Activated CD4-positive, alpha-beta T cell treated with anti-CD3 and anti-CD28 coated beads, Interleukin-2, amount 50 U/mL, for 4 hours (primary cell): ENCODE data around the gene LRMDA.

Experiments
- DNase-seq, 2 experiments: peaks; one replicate each; pipeline ENCODE4 v3.0.0-alpha.2; 2020

The LRMDA gene

DNA sequence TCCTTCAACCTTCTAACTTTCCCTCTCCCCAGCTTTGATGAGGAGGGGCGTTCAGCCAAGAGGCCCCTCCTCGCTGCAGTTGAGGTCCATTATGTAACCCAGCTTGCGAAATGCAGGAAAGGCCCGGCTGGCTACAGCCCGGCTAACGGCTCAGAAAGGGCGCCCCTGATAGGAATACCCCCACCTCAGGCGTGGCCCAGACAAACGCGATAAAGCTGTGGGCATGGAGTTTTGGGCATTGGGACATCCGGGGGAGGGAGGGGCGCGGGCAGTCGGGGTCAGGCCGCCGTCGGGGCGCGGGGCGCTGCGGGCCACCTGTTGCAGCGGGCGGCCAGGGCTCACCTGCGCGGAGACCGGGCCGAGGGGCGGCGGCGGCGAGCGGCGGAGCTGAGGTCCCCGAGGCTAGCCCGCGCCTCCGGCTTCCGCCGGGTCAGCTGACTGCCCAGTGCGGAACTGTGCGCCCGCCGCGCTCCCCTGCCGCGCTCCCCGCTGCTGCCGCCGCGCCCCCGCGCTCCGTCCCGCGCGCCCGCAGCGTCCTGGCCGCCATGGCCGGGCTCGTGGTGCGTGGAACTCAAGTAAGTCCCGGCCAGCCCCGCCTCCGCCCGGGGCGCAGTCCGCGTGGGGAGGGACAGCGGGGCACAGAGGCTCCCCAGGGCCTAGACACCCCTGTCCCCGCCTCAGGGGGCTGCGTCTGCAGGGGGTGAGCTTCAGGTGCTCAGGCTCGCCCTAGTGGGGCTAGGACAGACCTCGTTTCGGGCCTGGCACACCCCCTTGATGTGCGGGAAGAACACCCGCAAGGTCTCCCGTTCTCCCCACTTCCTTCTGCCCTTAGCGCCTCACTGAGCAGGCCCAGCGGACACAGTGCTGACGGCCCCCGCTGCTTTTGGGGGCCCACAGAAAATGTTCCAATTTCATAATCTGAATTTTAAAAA lies at the start of gene LRMDA:
Gene LRMDA (plus strand): TSS at position 445 of the 932 bp plus-strand sequence.
- DNase-seq, result no peak

DNA sequence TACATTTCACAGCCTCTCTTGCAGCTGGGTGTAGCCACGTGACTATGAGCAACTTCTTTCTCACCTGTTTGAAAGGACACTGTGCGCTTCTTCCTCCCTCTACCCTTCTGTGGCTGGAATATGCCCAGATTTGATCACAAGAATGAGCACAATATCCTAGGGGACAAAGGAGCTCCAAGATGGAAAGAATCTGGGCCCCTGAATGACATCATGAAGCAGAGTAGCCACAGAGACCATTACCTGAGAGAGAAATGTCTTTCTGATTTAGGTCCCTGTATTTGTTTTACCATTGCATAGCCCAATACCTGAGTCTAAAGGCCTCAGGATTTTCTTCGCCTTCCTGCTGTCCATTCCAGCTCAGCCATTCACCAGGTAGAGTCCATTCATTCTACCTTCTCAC lies 45.3 kb upstream of the LRMDA start:
- no peak for DNase-seq

DNA sequence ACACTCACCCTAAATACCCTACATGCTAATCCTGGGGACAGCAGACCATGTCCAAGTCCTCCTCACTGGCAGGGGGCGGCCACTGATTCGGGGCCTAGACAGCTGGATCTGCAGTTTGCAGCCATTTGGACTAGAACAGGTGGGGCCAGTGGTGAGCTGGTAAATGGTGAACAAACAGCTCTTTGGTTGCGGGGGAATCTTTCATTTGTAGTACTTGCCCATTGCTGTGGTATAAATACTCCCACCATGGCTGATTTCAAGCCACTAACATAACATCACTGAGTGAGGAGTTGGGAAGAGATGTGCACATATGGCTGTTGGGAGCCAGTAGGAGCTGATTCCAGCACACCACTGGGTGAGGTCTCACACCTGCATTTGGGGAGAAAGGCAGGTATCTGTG lies 43.3 kb upstream of the LRMDA start:
- DNase-seq, result no peak

DNA sequence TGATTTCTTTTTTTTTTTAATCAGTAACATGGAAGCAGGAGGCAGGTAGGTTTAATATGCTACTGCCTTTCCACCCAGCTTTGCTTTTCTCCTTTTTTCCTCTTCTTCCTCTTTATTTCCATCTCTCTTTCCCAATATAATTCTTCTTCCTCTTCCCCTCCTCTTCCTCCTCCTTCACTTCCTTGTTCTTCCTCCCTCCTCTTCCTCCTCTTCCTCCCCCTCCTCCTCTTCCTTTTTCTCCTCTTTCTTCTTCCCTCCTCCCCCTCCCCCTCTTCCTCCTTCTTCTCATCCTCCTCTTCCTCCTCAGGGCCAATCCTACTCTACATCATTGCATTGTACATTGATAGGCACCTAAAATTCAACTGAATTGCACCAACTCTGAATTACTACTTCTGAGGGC lies 41.2 kb upstream of the LRMDA start:
- DNase-seq, result no peak

DNA sequence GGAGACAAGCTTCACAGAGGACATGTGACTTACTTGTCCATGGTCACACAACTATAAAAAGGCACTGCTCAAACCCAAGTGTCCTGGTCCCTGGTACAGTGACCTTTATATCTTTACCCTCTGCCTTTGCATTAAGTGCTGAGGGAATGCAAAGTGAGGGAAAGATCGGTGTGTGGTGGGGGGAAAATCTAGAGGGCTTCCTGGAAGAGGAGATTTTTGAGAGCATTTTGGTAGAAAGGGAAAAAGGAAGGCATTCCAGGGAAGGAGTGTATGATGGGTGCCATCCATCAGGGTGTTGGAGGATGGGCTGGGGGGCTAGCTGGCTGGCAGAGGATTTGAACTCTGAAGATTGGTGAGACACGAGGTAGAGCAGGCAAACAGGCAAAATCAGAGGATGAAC lies 39.2 kb upstream of the LRMDA start:
- no peak for DNase-seq

DNA sequence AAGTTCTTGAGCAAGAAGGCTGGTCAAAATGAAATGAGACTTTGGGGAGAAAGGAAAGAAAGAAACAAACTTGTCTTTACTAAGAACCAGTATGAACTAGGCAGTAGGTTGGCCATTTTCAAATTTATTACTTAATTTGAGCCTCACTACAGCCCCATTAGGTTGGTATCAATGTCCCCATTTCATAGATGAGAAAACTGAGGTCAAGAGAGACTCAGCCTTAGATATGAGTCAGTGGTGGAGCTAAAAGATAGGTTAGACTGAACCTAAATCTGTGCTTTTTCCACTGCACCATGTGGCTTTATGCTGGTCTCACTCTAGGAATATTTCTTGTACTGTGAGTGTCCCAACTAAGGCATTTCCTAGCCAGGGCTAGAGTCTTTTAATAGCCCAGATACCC lies 38.7 kb upstream of the LRMDA start:
- DNase-seq, result no peak

DNA sequence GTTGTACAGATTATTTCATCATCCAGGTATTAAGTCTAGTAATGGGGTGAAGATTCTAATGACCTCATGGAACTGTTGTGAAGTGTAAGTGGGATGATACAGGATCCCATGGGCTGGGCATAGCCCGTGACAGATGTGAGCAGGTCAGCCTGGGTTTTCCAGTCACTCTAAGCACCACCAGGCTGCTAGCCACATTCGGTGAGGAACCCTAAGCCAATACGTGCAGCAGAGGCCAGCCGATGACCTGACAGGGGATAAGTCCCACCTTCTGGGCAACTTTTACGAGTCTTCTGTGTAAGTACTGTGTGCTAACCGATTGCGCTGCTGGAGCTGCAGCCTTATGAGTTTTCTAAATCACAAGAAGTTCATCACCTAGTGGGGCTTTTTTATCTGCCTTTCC lies 37.2 kb upstream of the LRMDA start:
- DNase-seq, result no peak

DNA sequence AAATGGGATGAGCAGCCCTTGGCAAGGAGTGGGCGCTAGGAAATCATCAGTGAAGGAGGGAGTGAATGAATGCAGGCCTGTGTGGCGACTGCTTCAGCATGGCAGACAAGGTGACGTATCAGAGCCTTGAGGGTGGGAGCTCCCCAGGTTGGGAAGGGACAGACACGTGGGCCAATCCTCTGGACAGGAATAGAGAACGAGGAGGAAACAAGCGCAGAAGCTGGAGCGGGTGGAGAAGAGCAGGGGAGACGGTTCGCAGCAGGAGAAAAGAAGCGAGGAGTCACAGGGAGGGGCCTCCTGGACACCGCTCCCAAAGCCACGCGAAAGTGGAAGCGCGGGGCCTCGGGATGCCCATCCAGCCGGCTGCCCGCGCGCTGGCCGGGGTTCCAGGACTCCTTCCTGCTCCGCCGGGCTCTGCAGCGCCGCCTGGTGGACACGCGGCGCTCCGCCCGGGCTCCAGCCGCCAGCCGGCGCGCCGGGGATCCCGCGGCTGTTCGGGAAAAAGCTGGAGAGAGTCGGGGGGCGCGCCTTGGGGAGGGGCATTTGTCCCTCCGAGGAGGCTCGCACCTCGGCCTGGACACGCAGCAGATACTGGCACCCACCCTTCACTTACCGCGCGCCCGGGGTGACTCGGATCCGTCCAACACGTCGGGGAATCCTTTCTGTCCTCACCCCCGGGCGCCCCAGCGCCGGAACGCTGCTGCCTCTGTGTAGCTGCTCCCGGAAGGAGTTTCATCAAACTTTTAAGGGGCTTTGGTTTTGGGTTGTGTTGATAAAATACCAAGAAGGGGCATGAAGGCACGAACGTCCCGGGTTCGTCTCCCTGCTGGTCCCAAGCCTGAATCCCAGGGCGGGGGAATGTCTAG lies 36.1 kb upstream of the LRMDA start:
- DNase-seq, result no peak

DNA sequence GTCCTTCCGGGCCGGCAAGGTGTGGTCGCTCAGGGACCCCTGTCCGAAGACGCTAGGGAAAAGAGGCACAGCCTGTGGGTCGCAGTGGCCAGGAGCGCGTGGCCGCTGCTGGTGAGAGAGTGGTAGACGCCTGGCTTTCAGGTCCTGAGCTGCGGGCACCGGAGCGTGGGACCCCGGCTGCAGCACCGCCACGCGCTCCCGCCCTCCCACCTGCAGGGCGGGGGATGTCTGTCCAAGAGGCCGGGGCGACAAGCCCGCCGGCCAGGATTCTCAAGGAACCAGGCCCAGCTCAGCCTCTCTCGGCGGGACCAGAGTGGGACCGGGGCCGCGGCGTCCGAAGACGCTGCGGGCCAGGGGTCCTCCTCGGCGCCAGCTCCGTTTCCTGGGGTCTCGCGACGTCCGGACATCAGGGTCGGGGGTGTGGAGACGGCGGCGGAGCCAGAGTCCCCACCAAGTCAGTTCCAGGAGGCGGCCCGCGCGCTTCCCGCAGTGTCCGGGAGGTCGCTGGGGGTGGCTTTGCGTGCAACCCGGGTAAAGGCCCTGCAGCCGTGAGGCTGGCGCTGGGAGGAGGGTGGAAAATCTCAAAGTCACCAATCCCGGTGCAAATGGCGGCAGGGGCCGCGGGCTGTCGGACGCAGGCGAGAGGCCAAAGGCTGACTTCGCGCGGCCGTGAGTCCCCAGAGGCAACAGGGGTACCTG lies 35.3 kb upstream of the LRMDA start:
- DNase-seq, result no peak

DNA sequence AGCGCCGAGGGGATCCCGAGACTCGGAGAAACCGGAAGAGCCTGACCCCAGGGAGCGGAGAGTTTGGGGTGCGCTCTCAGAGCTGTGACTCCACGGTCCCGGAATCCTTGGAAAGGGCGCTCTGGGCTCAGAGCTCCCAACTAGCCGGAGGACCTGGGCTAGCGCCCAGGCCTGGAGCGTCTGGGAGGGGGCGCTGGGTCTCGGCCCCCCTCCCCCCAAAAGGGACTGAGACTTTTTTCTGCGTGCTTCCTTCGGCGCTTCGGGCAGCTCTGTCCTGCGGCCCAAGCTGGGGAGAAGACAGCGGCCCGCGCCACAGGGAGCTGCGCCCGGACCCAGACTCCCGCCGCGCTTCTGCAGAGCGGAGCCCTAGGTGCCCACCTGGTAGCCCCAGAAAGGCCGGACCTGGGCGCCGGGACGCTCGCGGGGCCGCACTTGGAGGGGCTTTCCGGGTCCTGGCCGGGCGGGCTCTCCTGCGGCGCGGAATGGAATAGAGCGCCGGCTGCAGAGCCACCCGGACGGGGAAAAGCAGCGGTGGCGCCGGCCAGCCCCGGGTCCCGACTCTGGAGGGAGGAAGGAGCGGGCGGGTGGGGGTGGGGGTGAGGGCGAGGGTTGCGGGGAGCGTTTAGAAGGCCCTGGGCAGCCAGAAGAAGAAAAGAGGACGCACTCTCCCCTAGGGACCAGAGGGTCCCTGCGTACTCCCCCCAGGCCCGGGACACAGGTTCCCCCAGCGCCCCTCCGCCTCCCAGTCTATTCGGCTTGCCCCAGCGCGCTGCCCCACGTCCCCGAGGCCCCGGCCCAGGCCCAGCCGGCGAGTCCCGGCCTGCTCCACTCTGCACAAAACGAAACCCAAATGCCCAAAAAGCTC lies 34.6 kb upstream of the LRMDA start:
- no peak for DNase-seq

DNA sequence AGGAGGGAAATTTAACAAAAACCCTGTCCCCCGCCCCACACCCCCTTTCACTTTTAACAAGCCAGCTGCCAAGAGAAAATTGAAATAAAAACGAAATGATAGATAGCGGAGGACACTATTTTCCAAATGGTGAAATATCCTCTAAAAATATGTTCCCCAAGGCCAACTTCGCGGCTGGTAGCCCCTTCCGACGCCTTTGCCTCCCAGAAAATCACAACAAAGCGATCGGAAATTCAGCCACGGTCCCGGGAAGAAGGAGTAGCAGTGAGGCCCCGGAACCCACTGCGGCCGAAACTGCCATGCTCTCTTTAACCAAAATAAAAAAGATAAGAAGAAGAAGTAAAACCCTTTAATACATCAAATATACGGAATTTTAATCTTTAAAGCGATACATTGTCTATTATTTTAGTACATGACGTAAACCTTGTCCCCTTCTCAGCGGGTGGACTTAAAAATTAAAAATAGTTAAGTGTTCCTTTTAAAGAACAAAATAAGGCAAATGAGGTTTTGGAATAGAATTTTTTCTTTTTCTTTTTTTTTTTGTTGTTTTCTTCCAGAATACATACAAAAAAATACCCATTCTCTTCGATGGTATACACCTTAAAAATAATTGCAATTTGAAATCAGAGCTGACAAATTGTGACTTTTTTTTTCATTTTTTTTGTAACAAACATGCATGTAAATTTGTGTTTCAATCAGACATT lies 33.8 kb upstream of the LRMDA start:
- DNase-seq, result no peak

DNA sequence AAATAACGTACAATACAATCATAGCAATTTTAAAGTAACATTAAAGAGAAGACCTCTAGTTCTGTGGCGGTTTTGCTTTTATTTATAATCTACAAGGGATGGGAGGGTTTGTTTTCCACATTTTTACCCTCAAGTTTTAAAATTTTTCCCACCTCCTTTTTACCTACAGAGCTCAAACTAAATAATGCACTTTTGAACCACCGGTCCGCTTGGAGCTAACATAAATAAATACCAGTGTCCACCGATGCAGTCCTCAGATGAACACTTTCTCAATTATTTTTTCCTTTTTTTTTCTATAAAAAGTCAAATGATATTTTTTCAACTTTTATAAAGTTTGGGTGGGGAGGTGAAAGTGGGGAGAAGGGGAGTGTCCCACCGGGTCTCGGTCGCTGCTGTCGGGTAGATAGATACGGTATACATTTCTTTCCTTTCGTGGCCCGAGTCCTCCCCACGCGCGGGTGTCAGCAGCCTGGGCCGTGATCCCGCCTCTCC lies 33.2 kb upstream of the LRMDA start:
- no peak for DNase-seq

DNA sequence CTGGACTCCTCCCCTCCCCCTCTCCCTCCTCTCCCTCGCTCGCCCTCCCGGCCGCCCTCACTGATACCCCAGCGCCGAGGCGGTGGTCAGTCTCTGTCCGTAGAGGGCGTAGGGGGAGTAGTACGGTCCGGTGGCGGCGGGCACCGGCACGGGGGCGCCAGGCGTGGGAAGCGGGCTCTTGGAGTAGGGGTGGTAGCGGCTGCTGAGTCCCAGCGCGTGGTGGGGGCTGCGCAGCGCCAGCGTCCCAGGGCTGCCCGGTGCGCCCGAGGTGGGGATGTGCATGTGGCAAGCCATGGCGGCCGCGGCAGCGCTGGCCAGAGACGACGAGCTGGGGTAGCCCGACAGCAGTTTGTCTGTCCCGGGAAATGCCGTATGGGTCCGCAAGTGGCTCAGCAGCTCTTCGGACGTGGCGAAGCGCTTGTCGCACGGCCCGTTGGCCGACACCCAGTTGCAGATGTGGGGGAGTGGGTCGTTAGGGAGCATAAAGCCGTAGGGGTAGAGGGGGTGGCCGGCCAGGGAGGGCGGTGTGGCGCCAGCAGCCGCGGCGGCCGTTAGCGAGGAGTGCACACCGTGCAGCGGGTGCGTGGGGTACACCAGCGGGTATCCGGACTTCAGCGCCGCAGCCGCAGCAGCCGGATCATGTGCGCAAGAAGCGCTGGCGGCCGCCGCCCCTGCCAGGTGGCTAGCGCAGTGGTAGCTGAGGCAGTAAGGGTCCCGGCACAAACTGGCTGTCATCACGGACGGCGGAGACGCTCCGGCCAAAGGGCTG lies 32.5 kb upstream of the LRMDA start:
- no peak for DNase-seq

DNA sequence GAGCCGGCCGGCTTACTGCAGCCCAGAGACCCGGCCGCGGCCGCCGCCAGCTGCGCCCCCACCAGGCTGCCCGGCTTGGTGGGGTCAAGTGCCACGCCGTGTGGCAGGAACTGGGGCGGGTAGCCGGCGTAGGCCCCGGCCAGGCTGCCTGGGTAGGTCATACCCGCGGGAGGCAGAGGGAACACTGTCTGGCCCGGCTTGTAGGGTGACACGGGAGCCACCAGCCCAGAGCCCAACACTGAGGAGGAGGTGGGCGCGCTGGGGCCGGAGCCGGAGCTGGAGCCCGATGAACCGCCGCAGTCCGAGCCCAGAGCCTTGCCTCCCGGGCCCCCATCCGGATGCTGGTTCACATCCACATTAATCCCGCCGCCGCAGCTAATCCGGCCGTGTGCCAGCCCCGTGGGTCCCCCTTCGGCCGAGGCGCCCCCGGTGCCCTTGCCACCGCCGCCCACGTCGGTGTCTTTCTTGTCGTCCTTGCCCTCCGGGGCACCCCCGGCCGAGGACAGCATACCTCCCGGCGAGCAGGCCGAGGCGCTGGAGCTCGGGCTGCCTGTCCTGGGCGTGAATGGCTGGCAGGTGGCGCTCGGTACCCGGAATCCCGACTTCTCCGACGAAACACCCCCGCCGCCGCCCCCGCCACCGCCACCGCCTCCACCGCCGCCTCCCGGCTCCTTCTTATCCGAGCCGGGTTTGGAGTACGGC lies 31.8 kb upstream of the LRMDA start:
- DNase-seq, result peak; percentile 39 to 47

DNA sequence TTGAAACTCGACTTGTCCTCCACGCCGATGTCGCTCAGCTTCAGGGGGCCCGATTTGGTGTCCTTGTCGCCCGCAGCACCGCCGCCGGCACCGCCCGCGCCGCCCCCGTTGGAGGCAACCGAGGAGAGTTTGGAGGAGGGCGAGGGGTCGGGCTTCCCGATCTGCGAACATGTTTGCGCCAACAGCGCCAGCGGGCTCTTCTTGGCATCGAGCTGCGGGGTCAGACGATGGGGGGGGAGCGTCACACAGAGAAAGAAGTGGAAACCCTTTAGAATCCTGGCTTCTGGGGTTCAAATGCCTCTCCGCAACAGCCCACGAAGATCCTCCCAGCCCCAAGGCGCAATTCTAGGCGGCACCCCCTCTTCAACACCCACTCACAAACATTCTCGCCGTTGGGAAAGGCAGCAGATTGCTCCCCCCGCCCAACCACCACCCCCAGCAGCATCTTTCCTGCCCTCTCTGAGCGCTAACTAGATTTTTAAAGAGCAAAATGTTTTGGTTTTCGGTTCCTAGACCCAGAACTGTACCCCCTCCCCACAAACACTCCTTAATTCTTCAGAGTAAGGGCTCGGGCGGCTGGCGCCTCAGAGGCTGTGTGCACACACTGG lies 31.2 kb upstream of the LRMDA start:
- DNase-seq, result no peak

DNA sequence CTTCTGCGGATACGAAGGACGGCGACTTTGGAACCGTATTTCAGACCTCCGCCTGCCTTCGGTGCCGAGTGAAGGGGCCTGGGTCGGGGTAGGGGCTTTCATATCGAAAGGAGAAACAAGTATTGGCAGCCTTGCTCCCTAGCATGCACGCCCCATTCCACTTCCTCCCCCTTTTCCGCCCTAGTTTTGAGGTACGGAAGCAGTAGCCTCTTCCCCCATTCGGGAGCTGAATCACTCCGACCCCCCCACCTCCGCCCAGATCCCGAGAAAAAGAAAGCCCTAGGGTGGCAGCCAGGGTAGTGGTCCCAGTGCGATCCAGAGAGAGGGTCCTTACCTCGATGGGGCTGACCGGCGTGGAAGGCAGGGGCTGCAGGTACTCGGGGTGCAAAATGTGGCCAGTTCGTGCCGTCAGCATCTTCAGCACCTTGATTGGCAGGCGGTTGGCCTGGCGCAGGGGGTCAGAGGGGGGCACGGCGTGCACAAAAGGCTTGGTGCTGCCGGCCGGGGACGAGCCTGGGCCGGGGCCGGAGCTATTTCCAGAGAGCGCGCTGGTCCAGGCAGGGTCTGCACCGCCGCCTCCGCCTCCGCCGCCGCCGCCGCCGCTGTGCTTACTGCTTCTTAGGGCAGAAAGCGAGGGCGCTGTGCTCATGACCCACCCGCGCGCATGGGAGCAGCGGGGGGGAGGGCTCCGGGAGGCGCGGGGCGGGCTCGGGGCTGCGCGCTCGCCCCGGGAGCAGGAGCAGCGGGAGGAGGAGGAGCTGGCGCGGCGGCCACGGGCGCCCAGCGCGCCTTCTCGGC lies 30.5 kb upstream of the LRMDA start:
- no peak for DNase-seq

DNA sequence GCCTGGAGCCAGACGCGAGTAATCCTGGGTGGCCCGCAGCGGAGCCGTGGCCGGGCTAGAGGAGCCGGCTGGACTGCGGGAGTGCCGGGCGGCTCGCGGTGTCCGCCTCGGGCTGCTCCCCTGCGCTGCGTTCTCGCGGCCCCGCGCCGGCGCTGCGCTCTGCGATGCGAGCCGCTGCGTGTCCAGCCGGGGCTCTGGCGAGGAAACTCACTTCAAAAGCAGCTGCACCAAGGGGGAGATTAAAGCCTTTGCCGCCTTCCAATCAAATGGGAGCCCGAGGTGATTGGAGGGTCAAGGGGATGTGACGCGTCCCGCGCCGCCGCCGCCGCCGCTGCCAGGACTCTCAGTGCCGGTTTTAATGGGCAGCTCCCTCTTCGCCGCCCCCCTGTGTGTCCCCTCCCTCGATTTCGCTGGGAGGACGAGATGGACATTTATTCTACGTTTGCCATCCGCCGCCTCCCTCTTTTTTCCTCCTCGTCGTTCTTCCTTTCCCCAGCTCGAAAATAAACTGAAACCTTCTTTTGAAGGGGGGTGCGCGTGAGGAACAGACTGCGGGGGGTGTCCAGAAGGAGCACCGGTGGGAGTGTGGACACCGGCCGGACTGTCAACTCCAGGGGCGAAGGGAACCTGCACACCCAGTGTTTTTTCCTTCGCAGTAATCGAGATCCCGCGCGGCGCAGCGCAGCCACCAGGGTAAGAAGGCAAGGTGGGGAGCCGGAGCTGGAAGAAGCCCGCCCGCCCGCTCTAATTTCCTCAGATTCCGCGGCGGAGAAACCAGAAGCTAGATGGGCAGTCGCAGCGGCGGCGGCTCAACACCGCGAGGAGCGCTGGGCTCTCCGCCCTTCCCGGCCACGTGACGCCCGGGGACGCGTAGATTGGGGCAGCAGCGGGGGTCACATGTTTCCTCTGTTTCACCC lies 29.6 kb upstream of the LRMDA start, which contains the start of gene ZNF503:
Gene ZNF503 (minus strand): TSS at position 196 of the 917 bp plus-strand sequence. CDS start 345 bp downstream, outside the sequence.
- no peak for DNase-seq
